SK-N-SH (cell line): ENCODE results near the gene SLC22A23.

Source experiments
- CTCF ChIP-seq: fragments of 200-600 bp; sonication (generic); IDR thresholded peaks from 2 replicates; pipeline ENCODE4 v1.6.1; 2017; ENCODE audit warnings: antibody characterized with exemption, mild to moderate bottlenecking, moderate library complexity
- EP300 ChIP-seq, 2 experiments: IDR thresholded peaks; 2 replicates each; pipeline versions ENCODE4 v1.4.0 to v1.6.1; 2012; ENCODE audit warnings: borderline replicate concordance in 1 of 2, low read depth in 1 of 2, low read length in 1 of 2
- FOSL2 ChIP-seq: IDR thresholded peaks from 2 replicates; pipeline ENCODE4 v1.4.0; 2012; ENCODE audit warnings: low read depth, mild to moderate bottlenecking, moderate library complexity, borderline replicate concordance
- GATA2 ChIP-seq: sonication (generic); formaldehyde crosslinking; IDR thresholded peaks from 2 replicates; pipeline ENCODE4 v1.5.0; 2020; ENCODE audit warnings: mild to moderate bottlenecking, missing genetic modification reagents
- POLR2AphosphoS5 ChIP-seq: IDR thresholded peaks from 2 replicates; pipeline ENCODE4 v1.6.1; 2012; ENCODE audit warnings: low read depth, low read length
- RXRA ChIP-seq: IDR thresholded peaks from 2 replicates; pipeline ENCODE4 v1.4.0; 2012; ENCODE audit warnings: low read depth, mild to moderate bottlenecking, borderline replicate concordance
- USF2 ChIP-seq: fragments of 150-350 bp; IDR thresholded peaks from 2 replicates; pipeline ENCODE4 v1.6.1; 2017; ENCODE audit warnings: antibody characterized with exemption, low read length, low read depth, borderline replicate concordance
- YY1 ChIP-seq: IDR thresholded peaks from 2 replicates; pipeline ENCODE4 v1.4.0; 2012; ENCODE audit warnings: low read depth, mild to moderate bottlenecking
- ZBTB33 ChIP-seq: IDR thresholded peaks from 2 replicates; pipeline ENCODE4 v1.4.0; 2012; ENCODE audit warnings: low read depth, borderline replicate concordance

DNA sequence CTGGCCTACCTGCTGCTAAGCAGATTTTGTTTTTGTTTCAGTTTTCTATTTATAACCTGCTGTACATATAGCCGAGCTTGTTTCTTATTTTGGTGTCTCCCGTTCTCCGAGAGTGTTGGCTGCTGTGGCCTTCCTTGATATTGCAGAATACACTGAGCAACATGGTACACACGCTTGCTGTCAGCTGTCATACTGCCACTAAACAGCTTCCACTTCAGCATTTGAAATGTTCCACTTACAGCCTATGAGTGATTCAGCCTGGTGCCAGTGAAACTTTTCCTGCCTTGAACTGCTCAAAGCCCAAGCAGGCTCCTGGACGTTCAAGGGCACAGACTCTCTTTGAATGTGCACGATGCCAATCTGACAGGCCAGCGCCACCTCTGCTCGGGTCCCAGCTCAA is 111.0 kb downstream of the SLC22A23 start:
- TF ChIP-seq FOSL2 (no peak), CTCF (no peak), USF2 (no peak), ZBTB33 (no peak), YY1 (no peak), RXRA (no peak), POLR2AphosphoS5 (no peak), GATA2 (no peak), EP300 (IDR thresholded peaks at IDR 0.05; ENCODE audit: borderline replicate concordance in 1 of 2, low read depth in 1 of 2, low read length in 1 of 2) (no peak)
